HTERT RPE-1 (cell line): ENCODE results near the gene TLE3.

Experiments used
- in situ Hi-C: fragments of 300-500 bp; cut with MboI; formaldehyde crosslinking; loops from 4 replicates; pipeline ENCODE4 v1.14.3; 2020; ENCODE audit warnings: low sequenced_read_pairs

The TLE3 gene

GRCh38 chr15:70013656-70014313, 83.9 kb downstream of the TLE3 start:
- in situ Hi-C loops: no loop called here

GRCh38 chr15:70012895-70013294, 84.8 kb downstream of the TLE3 start:
- in situ Hi-C loops: no loop called here

GRCh38 chr15:70008697-70009290, 88.9 kb downstream of the TLE3 start:
- in situ Hi-C loops: no loop called here

GRCh38 chr15:70006259-70007147, 91.2 kb downstream of the TLE3 start:
- in situ Hi-C loops: no loop called here

- in situ Hi-C loops: no loop called here
Measured at GRCh38 chr15:70004826-70005225, 92.9 kb downstream of the TLE3 start.

- in situ Hi-C loops: no loop called here
Measured at GRCh38 chr15:70002897-70003296, 94.8 kb downstream of the TLE3 start.

GRCh38 chr15:70001859-70002258, 95.9 kb downstream of the TLE3 start:
- in situ Hi-C loops: no loop called here

GRCh38 chr15:69999392-70000085, 98.2 kb downstream of the TLE3 start:
- in situ Hi-C loops: no loop called here

GRCh38 chr15:69998541-69999391, 99.0 kb downstream of the TLE3 start:
- in situ Hi-C loops: no loop called here

GRCh38 chr15:69997813-69998212, 99.9 kb downstream of the TLE3 start:
- in situ Hi-C loops: no loop called here
